OCI-LY1 (cell line): ENCODE measurements around the gene MSH3.

ENCODE experiments used
- CTCF ChIP-seq: fragments of 200-600 bp; sonication (generic), shearing (Covaris generic); IDR thresholded peaks from 2 replicates; pipeline ENCODE4 v1.5.1; 2017; ENCODE audit warnings: mild to moderate bottlenecking, antibody characterized with exemption, low read length, moderate library complexity, mixed read lengths
- EZH2 ChIP-seq: fragments of 200-600 bp; sonication (generic), shearing (Covaris generic); IDR thresholded peaks from 2 replicates; pipeline ENCODE4 v1.8.0; 2017; ENCODE audit warnings: borderline replicate concordance, mixed run types, mild to moderate bottlenecking, antibody characterized with exemption, low read length, moderate library complexity, mixed read lengths

GRCh38 chr5:80653502-80653901, 950 bp upstream of the MSH3 start:
- TF ChIP-seq EZH2 (no peak), CTCF (no peak)
